CD4-positive, alpha-beta T cell treated with Interleukin-4 for 1 hour (primary cell): ENCODE measurements around the gene SCNN1G.
"Not testable (repeated sequence)": the region's sequence is repeated elsewhere in the genome, so short reads cannot be mapped to it uniquely, and the experiment has no call there.

Experiments used
- DNase-seq, 2 donors: peaks; one replicate each; pipeline ENCODE4 v3.0.0-alpha.2; 2020 to 2022

SCNN1G gene, protein sequence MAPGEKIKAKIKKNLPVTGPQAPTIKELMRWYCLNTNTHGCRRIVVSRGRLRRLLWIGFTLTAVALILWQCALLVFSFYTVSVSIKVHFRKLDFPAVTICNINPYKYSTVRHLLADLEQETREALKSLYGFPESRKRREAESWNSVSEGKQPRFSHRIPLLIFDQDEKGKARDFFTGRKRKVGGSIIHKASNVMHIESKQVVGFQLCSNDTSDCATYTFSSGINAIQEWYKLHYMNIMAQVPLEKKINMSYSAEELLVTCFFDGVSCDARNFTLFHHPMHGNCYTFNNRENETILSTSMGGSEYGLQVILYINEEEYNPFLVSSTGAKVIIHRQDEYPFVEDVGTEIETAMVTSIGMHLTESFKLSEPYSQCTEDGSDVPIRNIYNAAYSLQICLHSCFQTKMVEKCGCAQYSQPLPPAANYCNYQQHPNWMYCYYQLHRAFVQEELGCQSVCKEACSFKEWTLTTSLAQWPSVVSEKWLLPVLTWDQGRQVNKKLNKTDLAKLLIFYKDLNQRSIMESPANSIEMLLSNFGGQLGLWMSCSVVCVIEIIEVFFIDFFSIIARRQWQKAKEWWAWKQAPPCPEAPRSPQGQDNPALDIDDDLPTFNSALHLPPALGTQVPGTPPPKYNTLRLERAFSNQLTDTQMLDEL

DNA sequence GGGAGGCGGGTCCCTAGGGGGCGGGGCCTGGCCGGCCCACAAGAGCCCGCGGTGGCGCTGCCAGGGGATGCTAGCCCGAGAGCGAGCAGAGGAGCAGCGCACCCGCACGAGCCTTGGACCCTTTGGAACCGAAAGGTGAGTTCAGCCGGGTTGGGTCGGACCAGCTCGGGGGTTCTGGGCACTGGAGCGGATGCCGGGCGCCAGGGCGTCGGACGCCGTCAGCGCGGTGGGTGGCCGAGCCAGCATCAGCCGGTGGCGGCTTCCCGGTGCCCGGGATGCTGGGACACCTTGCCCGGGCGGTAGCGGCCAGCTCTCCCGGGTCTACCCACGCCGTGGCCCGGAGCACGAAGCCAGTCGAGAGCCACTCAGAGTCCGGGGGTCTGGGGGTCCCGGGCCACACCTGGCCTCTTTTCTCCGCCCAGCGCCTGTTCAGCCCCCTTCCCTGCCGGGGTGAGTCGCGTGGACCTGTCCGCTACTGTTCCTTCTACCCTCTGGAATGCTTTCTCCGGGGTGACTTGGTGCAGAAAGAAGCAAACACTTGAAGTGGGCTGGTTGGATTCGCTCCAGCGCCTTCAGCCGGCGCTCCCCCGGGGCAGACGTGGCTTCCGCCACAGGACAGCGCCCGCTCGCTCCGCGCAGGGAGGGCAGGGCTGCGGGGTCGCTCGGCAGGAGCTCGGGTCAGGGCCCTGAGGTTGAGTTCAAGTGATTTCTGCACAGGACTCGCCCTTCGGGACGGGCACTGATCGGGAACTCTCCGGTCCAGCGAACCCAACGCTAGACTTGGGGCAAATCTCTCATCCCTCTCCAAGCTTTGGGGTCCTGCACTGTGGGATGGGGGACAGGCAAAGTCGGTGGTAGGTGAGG, at the start of gene SCNN1G:
TSS of gene SCNN1G (plus strand) at position 67 of the 864 bp plus-strand sequence. CDS start 3,527 bp downstream, outside the sequence.
- DNase-seq: no peak

DNA sequence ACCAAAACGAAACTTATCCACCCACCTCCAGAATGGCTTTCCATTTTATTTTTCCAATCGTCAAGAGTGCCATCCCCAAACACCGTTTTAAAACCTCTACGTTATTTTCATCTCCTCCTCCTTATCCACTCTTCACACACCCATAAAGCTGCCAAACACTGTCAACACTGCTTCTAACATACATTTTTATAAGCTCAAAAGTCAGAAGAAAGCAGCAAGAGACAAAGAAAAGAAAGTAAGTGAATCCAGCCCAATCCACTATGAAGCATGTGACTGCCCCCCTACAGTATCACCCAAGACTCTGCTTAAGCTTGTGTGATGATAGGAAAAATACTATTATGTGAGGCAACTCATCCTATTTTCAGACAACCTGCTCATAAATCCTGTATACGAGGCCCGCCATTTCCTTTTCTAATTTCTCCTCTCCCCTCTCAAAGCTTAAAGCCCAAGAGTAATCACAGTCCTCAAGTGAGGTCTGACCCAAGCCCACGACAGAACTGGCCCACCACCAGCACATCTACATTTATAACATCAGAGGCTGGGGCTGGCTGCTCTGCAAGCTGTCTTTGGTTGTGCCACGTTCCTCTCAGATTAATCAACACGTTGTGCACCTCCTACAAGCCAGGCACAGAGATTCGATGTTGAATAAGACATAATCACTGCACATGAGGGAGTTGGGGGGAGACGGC, 49.6 kb upstream of the SCNN1G start:
- DNase-seq: no peak

DNA sequence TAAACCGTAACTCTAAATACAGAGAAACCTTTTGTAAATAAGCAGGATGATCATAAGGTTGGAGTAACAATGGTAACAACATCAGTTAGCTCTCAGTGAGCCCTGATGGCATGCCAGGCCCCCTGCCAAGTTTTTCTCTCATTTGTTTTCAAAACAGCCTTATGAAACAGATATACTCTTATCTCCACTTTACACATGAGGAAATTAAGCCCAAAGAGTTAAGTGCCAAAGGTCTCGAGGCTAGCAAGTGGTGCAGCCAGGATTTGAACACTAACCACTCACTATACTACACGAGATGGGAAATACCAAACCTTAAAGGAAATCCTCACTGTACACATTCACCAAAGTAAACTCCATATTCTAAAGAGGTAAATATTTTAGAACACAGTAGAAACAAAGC, 48.3 kb upstream of the SCNN1G start:
- DNase-seq: no peak

DNA sequence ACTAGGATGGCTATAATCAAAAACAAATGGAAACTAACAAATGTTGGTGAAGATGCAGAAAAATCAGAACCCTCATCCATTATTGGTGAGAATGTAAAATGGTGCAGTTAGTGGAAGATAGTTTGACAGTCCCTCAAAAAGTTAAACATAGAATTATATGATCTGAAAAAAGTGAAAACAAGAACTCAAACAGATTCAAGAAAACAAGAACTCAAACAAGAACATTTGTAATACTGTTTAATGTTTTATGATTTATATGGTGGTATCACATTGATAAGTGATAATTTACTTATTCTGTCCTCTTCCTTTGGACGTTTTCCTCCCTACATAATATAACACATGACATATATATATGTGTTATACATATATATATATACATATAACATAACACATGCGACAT, 45.3 kb upstream of the SCNN1G start:
- no peak for DNase-seq

DNA sequence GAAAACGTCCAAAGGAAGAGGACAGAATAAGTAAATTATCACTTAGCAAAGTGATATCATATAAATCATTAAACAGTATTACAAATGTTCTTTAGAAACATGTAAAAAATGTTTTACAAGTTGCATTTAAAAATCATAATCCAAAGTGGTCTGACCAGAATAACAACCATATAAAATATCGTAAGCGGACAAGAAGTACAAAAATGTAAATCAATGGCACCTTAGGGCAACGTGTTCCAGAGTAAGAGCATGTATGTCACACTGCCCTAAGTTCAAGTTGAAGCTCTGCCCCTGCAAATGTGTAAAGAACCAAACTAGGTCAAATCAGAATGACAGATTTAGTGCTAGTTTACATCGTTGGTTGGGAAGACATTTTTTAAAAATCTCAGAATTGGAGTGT, 44.7 kb upstream of the SCNN1G start:
- DNase-seq: no peak

DNA sequence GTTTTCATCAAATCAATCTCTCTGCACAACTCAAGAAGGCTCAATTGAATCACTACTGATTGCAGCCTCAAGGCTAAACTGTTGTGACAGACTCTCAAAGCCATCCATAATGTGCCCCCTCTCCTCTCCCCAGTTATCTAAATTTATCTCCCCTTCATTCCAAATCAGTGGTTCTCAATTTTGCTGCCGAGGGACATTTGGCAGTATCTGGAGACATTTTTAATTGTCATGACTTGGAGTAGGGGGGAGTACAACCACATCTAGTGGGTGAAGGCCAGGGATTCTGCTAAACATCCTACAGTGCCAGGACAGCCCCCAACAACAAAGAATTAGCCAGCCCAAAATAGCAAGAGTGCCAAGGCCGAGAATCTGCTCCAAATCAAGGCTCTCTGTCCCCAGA, 42.4 kb upstream of the SCNN1G start:
- DNase-seq: no peak

DNA sequence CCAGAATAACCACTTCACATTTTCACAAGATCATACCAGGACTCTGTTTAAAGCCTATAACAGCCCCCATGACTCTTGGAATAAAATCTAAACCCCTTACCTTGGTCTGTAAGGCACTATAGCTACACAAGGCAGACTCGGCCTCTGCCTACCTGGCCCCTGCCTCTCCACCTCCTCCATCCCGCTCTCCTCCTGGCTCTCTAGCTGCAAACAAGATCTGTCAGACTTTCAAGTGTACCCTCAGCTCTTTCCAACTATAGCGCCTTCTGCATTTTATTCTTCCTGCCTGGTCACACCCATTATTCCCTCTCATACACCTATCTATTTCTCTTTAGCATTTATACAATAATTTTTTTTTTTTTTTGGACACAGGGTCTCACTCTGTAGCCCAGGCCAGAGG, 41.5 kb upstream of the SCNN1G start:
- DNase-seq: no peak

DNA sequence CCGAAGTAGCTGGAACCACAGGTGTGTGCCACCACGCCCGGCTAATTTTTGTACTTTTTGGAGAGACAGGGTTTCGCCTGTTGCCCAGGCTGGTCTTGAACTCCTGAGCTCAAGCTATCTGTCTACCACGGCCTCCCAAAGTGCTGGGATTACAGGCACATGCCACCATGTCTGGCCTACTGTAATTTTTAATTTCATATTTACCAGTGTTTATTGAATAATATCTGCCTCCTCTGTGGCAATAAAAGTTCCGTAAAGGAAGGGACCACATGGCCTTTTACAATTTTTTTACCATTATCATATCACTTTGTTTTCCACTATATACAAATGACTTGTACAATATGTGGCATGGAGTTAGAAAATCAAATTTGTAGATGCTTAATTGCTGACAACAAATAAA, 41.0 kb upstream of the SCNN1G start:
- no peak for DNase-seq

DNA sequence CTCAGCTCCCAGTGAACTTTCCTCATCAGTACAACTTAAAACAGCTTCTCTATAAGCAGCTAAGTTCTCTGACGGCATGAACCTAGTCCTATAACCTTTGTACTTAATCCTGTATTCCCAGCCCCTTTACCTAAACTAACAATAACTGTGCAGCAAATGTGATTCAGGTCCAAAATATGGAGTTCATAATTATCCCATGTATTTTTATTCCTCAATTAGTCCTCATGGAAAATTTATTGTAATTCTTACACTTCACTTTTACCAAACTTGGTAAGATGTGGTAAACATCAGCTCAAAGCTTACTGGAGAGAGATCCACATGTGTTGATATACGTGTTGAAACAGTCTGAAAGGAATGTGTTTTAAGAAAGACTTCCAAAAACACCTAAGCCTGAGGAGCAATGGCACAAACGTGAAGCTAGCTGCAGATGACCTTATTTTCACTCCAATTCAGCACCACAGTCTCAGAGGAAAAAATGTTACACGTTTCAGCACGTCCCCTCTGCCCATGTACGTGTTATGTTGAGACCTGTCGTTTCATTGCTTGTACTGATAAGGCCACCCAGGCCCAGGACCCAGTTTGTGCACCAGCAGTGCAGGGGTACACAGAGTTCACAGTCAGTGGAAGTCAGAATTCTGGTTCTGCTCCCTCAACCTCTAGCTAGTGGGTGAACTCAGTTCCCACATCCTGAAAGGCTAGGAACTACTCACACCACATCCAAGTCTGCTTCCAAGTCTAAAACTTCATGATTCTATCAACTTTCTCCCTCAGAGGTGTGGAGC, 40.4 kb upstream of the SCNN1G start:
- no peak for DNase-seq

DNA sequence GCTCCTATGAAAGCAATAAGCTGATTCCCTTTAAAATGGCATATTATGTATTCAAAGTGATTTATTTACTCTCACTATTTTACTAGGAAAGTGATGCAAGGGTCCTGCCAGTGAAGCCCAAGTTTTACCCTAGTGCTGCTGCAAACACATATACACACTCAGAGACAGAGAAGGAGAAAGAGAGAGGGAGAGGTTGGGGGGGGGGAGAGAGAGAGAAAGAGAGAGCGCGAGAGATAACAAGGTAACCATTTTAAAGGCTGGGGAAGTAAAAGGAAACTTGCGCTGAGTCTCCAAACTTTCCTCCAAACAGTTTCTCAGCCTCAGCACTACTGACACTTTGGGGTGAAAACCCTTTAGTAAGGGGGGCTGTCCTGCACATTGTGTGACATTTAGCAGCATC, 39.2 kb upstream of the SCNN1G start:
- DNase-seq: no peak

DNA sequence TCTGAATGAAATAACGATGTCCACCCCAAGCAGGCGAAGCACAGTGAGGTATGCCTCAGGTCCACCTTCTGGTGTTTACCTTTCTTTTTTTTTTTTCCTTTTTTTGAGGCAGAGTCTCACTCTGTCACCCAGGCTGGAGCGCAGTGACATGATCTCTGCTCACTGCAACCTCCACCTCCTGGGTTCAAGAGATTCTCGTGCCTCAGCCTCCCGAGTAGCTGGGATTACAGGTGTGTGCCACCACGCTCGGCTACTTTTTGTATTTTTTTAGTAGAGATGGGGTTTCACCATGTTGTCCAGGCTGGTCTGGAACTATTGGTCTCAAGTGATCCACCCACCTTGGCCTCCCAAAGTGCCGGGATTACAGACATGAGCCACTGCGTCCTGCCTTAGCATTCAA, 38.2 kb upstream of the SCNN1G start:
- not testable (repeated sequence) for DNase-seq

DNA sequence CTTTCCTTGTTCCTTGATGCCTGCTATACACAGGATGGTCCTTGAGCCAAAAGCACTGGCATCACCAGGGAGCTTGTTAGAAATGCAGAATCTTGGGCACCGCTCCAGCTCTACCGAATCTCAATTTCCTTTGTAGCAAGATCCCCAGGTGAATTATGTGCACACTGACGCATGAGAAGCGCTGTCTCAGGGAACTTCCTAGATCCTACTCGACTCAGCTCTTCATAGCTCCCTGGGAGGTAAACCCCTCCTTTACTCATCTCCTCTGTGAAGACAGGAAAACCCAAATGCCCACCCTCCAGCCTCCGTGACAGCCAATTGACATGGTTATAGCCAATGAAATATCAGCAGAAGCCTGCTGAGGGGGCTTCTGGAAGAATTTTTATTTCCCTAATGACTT, 37.4 kb upstream of the SCNN1G start:
- DNase-seq: no peak

DNA sequence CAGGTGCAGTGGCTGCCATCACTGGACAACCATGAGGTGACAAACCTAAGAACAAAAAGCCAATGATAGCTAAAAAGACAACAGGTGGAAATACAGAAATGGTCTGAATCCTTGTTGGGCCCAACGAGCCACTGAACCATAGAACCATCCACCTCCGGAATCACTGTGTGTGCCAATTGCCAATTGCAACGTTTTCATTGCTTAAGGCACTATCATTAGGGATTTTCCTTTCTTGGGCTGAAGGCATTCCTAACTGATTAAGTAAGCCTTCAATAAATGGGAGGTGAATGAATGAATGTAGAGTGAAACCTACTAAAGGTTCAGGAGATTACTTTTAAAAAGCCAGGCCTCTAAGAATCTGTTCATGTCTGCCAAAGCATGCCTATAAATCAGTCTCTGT, 36.9 kb upstream of the SCNN1G start:
- no peak for DNase-seq

DNA sequence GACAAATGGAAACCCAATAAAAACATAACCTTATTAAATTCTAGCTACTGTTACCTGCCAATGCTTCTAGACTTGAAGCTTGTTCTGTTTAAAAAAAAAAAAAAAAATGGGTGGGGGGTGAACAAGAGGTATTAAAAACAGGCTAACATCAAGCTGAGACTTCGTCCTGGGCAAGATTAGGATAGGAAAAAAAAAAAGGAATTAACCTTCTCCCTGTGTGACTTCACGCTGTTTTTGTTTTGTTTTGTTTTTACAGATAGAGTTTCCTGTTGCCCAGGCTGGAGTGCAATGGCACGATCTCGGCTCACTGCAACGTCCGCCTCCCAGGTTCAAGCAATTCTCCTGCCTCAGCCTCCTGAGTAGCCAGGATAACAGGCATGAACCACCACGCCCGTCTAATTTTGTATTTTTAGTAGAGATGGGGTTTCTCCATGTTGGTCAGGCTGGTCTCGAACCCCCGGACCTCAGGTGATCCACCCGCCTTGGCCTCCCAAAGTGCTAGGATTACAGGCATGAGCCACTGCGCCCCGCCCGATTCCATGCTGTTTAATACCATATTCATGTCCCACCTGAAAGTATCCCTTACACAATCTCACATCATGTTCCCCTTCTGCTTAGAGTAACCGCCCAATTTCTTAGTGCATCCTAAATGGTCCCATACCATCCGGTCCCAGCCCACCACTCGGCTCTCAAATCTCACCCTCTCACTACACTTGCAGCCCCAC, 35.5 kb upstream of the SCNN1G start:
- DNase-seq: no peak

DNA sequence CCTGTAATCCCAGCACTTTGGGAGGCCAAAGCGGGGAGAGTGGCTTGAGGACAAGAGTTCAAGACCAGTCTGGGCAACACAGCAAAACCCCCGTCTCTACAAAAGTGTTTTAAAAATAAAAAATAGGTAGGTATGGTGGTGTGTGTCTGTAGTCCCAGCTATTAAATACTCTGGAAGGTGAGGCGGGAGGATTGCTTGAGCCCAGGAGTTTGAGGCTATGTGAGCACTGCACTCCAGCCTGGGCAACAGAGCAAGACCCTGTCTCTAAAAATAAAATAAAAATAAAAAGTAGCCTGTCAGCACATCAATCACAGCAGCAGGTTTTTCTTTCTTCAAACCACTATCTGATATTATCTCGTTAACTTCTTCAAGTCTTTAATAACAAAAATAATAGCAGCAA, 34.9 kb upstream of the SCNN1G start:
- DNase-seq: no peak

DNA sequence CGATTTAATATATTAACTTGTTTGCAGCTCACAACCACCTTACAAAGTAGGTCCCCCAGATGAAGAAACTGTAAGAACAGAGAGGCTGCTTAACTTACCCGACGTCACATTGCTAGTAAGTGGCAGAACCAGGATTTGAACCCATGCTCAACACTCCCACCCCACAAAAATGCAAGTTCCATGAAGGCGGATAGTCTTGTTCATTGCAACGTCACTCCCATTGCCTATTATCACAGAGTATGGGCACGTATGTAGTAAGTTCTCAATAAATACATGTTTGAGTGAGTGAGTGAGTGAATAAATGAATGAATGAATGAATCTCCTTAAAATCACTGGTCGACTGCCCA, 34.4 kb upstream of the SCNN1G start:
- no peak for DNase-seq

DNA sequence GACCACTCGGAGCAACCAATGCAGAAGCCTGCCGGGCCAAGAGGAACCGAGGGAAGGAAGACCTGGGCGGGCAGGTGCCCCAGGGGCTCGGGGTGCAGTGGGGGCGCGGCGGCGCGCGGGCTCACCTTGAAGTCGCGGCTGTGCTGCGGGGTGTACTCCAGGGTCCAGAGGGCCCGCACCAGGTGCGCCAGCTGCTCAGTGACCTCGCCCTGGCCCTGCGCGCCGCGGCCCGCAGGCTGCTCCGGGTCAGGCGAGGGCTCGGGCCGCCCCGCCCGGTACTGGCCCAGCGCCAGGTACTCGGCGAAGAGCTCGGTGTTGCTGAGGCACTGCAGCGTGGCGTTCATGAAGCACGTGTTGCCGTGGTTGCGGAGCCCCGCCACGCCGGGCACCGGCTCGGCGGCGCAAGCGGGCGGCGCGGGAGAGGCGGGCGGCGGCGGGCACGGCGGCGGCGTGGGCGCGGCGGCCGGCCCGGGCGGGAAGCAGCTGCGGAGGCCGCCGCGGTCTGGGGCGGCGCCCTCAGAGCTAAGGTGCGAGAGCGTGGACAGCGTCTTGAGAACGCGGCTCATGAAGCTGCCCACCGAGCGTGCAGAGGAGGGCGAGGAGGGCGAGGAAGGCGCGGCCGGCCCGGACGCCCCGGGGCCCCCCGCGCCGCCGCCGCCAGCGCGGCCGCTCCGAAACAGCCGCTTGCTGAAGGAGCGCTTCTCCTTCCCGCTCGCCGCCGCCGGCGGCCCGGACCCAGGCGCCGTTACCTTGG, 33.9 kb upstream of the SCNN1G start:
- DNase-seq: peak; percentile 49 to 50

DNA sequence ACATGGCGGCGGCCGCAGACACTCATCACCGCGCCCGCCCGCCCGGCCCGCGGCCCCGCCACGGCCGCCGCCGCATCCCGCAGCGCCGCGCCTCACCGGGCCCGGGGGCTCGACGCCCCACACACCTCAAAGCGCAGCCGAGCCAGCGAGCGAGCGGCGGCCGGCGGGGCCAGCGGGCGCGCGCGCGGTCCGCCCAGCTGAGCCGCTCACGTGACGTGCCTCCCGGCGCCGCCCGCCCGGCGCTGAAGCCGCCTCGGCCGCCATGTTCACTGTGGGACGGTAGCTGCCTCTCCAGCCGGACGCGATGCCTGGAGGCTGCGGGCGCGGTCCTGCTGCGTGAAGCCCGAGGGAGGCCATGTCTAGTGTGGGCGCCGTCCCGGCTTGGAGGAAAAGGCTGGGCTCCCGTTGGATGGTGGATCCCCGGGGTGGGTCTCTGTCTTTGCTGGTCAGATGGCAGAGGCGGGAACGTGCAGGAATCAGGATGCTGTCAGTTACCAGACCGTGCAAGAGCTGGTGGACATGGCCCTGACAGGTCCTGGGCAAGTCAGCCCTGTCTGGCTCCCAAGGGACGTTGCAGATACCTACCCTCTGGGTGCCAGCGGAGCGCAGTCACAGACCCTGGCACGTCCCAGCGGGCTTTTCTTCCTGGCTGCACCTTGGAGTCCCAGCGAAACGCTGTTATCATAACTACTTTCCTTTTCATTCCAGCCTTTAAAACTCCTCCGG, 33.1 kb upstream of the SCNN1G start, which contains the start of gene USP31:
TSS of gene USP31 (minus strand) at position 186 of the 726 bp plus-strand sequence. CDS start at position 4, 182 bp downstream.
- DNase-seq: peak; percentile 91

DNA sequence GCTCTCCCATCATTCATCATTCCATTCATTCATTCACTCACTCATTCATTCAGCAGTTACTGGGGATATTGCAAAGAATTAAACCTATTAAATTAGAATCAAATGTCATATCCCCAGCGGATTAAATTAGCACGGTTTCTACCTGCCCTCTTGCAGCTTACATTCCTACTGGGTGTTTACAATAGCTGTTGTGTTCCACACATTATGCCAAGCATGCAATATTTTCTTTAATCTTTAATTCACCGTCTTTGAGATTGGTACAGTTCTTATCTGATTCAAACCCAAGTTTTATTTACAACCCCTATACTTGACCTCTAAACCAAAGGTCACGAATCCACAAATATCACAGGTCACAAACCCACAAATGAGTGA, 32.6 kb upstream of the SCNN1G start:
- no peak for DNase-seq
